Activated T-helper 17 cell treated with anti-CD3 and anti-CD28 coated beads, Interleukin-2, amount 50 U/mL, for 72 hours (primary cell): ENCODE results near the gene TMEM31. TPM values are rescaled to one million over a fixed set of nuclear protein-coding genes. Genes with fewer than 3 reads are reported as not detected.
"Not testable (repeated sequence)": the region's sequence is repeated elsewhere in the genome, so short reads cannot be mapped to it uniquely, and the experiment has no call there.

Experiments used
- ATAC-seq: fragments of 150-1000 bp; cut with Tn5 transposase; replicated peaks from 2 replicates; pipeline ENCODE4 v1.10.0; 2021; ENCODE audit warnings: mild to moderate bottlenecking, moderate library complexity
- H3K27ac Mint-ChIP-seq: one replicate; pipeline ENCODE4 v1.8.0; 2022; ENCODE audit warnings: mixed read lengths
- H3K27me3 Mint-ChIP-seq: one replicate; pipeline ENCODE4 v1.8.0; 2022; ENCODE audit warnings: mixed read lengths
- H3K36me3 Mint-ChIP-seq: one replicate; pipeline ENCODE4 v1.8.0; 2022; ENCODE audit warnings: low read depth, mild to moderate bottlenecking, mixed read lengths
- H3K4me1 Mint-ChIP-seq: one replicate; pipeline ENCODE4 v1.8.0; 2022; ENCODE audit warnings: mixed read lengths
- H3K4me3 Mint-ChIP-seq: one replicate; pipeline ENCODE4 v1.8.0; 2022; ENCODE audit warnings: mild to moderate bottlenecking, mixed read lengths
- H3K9me3 Mint-ChIP-seq: one replicate; pipeline ENCODE4 v1.8.0; 2022; ENCODE audit warnings: mixed read lengths
- total RNA-seq, 2 donors: library from RNA; stranded (reverse); gene quantifications; one replicate each; pipeline ENCODE4 v1.2.3, GENCODE V29; 2022

Gene TMEM31
- total RNA-seq, 2 donors from 2014 or later: not detected

GRCh38 chrX:103739421-103739820, 28.7 kb downstream of the TMEM31 start:
- H3K27me3 Mint-ChIP-seq: no peaks in the 10 kb centered on the region
- H3K27ac Mint-ChIP-seq: no peak overlapping the region
- no peak for ATAC-seq
- no peaks in the 10 kb centered on the region for H3K9me3 Mint-ChIP-seq
- no peaks in the 10 kb centered on the region for H3K4me1 Mint-ChIP-seq
- no peaks in the 10 kb centered on the region for H3K36me3 Mint-ChIP-seq
- H3K4me3 Mint-ChIP-seq: no peak overlapping the region

- H3K27ac Mint-ChIP-seq: no peak overlapping the region
These were observed 31.2 kb downstream of the TMEM31 start for GRCh38 chrX:103741879-103742278.

GRCh38 chrX:103742339-103742738, 31.6 kb downstream of the TMEM31 start:
- no peaks in the 10 kb centered on the region for H3K9me3 Mint-ChIP-seq
- no peak overlapping the region for H3K27ac Mint-ChIP-seq
- no peaks in the 10 kb centered on the region for H3K36me3 Mint-ChIP-seq
- no peak for ATAC-seq
- H3K4me3 Mint-ChIP-seq: no peak overlapping the region
- H3K4me1 Mint-ChIP-seq: no peaks in the 10 kb centered on the region
- H3K27me3 Mint-ChIP-seq: no peaks in the 10 kb centered on the region

More at GRCh38 chrX:103741879-103742278, 31.2 kb downstream of the TMEM31 start:
- no peaks in the 10 kb centered on the region for H3K27me3 Mint-ChIP-seq
- H3K9me3 Mint-ChIP-seq: no peaks in the 10 kb centered on the region
- no peak overlapping the region for H3K4me3 Mint-ChIP-seq
- H3K4me1 Mint-ChIP-seq: no peaks in the 10 kb centered on the region
- H3K36me3 Mint-ChIP-seq: no peaks in the 10 kb centered on the region
- ATAC-seq: no peak

GRCh38 chrX:103747163-103747562, 36.5 kb downstream of the TMEM31 start:
- H3K27me3 Mint-ChIP-seq: no peaks in the 10 kb centered on the region
- no peaks in the 10 kb centered on the region for H3K4me1 Mint-ChIP-seq

GRCh38 chrX:103754401-103754800, 43.7 kb downstream of the TMEM31 start:
- ATAC-seq: no peak
- no peak overlapping the region for H3K4me3 Mint-ChIP-seq
- no peaks in the 10 kb centered on the region for H3K4me1 Mint-ChIP-seq
- H3K36me3 Mint-ChIP-seq: no peaks in the 10 kb centered on the region
- no peak overlapping the region for H3K27ac Mint-ChIP-seq
- peaks cover 3% of the 10 kb centered on the region for H3K9me3 Mint-ChIP-seq
- no peaks in the 10 kb centered on the region for H3K27me3 Mint-ChIP-seq

More at GRCh38 chrX:103747163-103747562, 36.5 kb downstream of the TMEM31 start:
- Mint-ChIP-seq H3K9me3 (no peaks in the 10 kb centered on the region), H3K4me3 (no peak overlapping the region), H3K36me3 (no peaks in the 10 kb centered on the region), H3K27ac (no peak overlapping the region)
- ATAC-seq: no peak

GRCh38 chrX:103756736-103757135, 46.0 kb downstream of the TMEM31 start:
- no peak overlapping the region for H3K27ac Mint-ChIP-seq
- H3K4me3 Mint-ChIP-seq: no peak overlapping the region
- no peak for ATAC-seq
- H3K4me1 Mint-ChIP-seq: no peaks in the 10 kb centered on the region
- no peaks in the 10 kb centered on the region for H3K36me3 Mint-ChIP-seq
- no peaks in the 10 kb centered on the region for H3K27me3 Mint-ChIP-seq
- H3K9me3 Mint-ChIP-seq: peaks cover 3% of the 10 kb centered on the region

GRCh38 chrX:103758555-103758954, 47.8 kb downstream of the TMEM31 start:
- Mint-ChIP-seq H3K27me3 (no peaks in the 10 kb centered on the region), H3K4me1 (no peaks in the 10 kb centered on the region), H3K9me3 (peaks cover 3% of the 10 kb centered on the region), H3K27ac (no peak overlapping the region), H3K36me3 (no peaks in the 10 kb centered on the region), H3K4me3 (no peak overlapping the region)
- no peak for ATAC-seq

GRCh38 chrX:103763541-103763940, 52.8 kb downstream of the TMEM31 start:
- not testable (repeated sequence) for H3K4me3 Mint-ChIP-seq, H3K36me3 Mint-ChIP-seq, H3K9me3 Mint-ChIP-seq, H3K27ac Mint-ChIP-seq, ATAC-seq, H3K4me1 Mint-ChIP-seq, H3K27me3 Mint-ChIP-seq

Other genes with a start within 250 kb of the TMEM31 start
- under 1 TPM; 0.26 to 0.45 TPM for gene RAB40A, start 191.4 kb upstream of the TMEM31 start, total RNA-seq
- 10 to 100 TPM in 1 of 2 donors, 1 to 10 TPM in 1; 9.9 to 14.1 TPM for gene TCEAL4, start 125.4 kb upstream of the TMEM31 start, total RNA-seq
- gene TCEAL3, start 102.9 kb upstream of the TMEM31 start, total RNA-seq: 1 to 10 TPM; 4.1 to 9.1 TPM
- 1 to 10 TPM; 6.0 to 9.3 TPM for gene TCEAL1, start 81.9 kb upstream of the TMEM31 start, total RNA-seq
- 100 to 1,000 TPM; 181 to 247 TPM for gene MORF4L2, start 24.2 kb upstream of the TMEM31 start, total RNA-seq
- not detected for gene PLP1, start 65.9 kb downstream of the TMEM31 start, total RNA-seq
- 1 to 10 TPM in 1 of 2 donors, under 1 TPM in 1; 0.86 to 1.3 TPM for gene RAB9B, start 121.3 kb downstream of the TMEM31 start, total RNA-seq